ENCODE measurements around the gene ZNF813.
"Not testable (repeated sequence)": the region's sequence is repeated elsewhere in the genome, so short reads cannot be mapped to it uniquely, and the experiment has no call there.

ZNF813 gene

GRCh38 chr19:53485046-53486004 lies 17.8 kb downstream of the ZNF813 start:
- no peak for DNase-seq (ENCODE audit: low spot score)

GRCh38 chr19:53492153-53492552 lies 24.6 kb downstream of the ZNF813 start:
- DNase-seq (ENCODE audit: low spot score), result no peak

GRCh38 chr19:53497311-53498023 lies 29.9 kb downstream of the ZNF813 start:
- DNase-seq (ENCODE audit: low spot score), result not testable (repeated sequence)

DNA sequence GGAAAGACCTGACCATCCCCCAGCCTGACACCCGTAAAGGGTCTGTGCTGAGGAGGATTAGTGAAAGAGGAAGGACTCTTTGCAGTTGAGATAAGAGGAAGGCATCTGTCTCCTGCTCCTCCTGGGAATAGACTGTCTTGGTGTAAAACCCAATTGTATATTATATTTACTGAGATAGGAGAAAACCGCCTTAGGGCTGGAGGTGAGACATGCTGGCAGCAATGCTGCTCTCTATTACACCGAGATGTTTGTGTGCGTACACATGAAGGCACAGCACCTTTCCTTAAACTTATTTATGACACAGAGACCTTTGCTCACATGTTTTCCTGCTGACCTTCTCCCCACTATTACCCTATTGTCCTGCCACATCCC lies 30.5 kb downstream of the ZNF813 start:
- DNase-seq (ENCODE audit: low spot score), result not testable (repeated sequence)

- DNase-seq (ENCODE audit: low spot score), result not testable (repeated sequence)
Observed at GRCh38 chr19:53503151-53503550, 35.6 kb downstream of the ZNF813 start.

DNA sequence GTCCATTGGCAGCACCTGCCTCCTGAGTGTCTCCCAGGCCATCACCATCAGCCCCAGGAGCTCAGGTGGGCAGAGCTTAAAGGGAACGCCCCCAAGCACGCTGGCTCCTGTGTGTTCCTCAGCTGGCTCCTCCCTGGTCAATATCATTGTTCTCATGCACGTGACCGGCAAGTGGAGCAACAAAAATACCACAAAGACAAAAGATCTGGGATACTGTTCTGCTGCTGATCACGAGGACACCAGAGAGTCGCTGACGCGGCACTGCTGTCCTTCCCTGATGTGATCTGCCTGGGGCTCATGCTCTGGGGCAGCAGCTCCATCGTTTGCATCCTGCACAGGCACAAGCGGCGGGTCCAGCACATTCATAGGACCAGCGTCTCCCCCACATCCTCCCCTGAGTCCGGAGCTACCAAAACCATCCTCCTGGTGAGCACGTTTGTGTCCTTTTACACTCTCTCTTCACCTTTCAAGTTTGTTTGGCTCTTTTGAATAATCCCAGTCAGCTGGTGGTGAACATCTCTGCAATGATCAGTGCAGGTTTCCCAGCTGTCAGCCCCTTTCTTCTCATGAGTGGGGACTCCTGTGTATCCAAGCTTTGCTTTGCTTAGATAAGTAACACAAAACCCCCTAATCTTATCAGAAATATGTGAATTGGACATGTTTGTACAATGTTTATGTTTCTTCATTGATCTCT lies 36.3 kb downstream of the ZNF813 start:
- not testable (repeated sequence) for DNase-seq (ENCODE audit: low spot score)

- not testable (repeated sequence) for DNase-seq (ENCODE audit: low spot score)
Observed at GRCh38 chr19:53504365-53504703, 36.8 kb downstream of the ZNF813 start.

GRCh38 chr19:53504885-53505284 lies 37.4 kb downstream of the ZNF813 start:
- DNase-seq (ENCODE audit: low spot score), result no peak

DNA sequence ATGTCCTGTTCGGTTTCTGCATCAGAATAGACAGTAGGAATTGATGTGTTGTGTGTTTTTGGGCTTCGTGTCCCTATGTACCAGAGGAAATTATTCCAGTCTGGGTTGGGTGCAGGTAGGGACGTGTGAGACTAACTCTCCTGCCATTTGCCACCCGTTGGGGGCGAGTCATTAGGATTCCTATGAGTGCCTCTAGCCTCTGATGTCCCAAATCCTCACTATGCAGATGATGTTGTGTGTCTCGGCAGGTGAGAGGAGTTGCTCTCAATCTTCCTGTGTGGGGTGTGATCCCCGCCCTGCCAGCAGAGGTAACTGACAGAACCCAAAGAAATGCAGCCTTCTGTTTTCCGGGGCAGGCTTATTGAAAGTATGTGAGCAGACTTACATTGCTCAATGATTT lies 39.2 kb downstream of the ZNF813 start:
- no peak for DNase-seq (ENCODE audit: low spot score)

- no peak for DNase-seq (ENCODE audit: low spot score)
Observed at GRCh38 chr19:53507523-53508442, 40.2 kb downstream of the ZNF813 start.

DNA sequence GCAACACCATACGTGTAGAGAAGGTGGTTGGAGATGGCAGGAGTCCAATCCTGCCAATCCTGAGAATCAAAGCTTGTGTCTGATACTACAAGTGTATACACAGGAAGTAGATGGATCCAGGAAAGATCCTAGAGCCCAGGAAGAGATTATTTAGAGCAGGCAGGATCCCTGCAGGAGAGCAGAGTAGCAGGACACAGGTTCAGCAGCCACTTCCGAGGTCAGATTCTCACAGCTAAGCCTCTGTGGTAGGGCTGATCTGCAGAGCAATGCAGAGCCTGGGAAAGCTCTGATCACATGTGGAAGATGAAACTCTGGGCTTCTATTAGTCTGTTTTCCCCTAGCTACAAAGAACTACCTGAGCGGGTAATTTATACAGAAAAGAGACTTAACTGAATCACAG lies 41.9 kb downstream of the ZNF813 start:
- no peak for DNase-seq (ENCODE audit: low spot score)

DNA sequence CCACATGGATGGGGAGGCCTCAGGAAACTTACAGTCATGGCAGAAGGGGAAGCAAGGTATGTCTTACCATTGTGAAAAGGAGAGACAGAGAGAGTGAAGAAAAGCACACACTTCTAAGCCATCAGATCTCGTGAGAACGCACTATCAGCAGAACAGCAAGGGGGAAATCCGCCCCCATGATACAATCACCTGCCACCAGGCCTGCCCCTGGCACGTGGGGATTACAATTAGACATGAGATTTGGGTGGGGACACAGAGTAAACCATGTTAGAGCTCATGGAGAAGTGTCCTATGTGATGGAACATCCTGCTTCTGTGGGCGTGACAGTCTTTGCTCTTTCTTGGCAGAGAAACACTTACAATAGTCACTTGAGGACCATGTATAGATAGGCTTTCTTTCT lies 42.3 kb downstream of the ZNF813 start:
- no peak for DNase-seq (ENCODE audit: low spot score)

- DNase-seq (ENCODE audit: low spot score), result no peak
Observed at GRCh38 chr19:53511357-53511756, 43.8 kb downstream of the ZNF813 start.

DNA sequence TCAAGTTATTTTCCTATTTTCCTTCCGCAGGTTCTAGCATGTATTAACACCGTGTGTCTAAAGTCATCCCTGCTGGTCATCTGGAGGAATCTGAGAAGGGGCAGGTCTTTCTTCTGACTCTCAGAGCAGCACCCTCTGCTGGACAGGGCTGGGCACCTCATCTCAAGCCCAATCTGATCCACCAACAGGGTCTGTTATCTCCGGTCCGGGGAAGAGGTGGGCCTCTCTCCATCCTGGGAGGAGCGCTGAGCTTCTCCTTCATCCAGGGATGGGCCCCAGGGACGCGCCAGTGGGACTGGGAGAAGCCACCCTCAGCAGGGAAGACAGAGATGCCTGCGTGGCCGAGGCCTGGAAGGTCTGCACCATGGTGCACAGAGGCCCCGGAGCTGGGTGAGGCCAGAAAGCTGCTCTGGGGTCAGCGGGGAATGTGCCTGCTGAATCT lies 44.4 kb downstream of the ZNF813 start:
- DNase-seq (ENCODE audit: low spot score), result peak; percentile 44

GRCh38 chr19:53515047-53515446 lies 47.5 kb downstream of the ZNF813 start:
- not testable (repeated sequence) for DNase-seq (ENCODE audit: low spot score)

- DNase-seq (ENCODE audit: low spot score), result no peak
Observed at GRCh38 chr19:53517114-53517741, 49.7 kb downstream of the ZNF813 start.

- no peak for DNase-seq (ENCODE audit: low spot score)
Observed at GRCh38 chr19:53518121-53518520, 50.6 kb downstream of the ZNF813 start.

GRCh38 chr19:53518716-53519115 lies 51.2 kb downstream of the ZNF813 start:
- DNase-seq (ENCODE audit: low spot score), result no peak

DNA sequence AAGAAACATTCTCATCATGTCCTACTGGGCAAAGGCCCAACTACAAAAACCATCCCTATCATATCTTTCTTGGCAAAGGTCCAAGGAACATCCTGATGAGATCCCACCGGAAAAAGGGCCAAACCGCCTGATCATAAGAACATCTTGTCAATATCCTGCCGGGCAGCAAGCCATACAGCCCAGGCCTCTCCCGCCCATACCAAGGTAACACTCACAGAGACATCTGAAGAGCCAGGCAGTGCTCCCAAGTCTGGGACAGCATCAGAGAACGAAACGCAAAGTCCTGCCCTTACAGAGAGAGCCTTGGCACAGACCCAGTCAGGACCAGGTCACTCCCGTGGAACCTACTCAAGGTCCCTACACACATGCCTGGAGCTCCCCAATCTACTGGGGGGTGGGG lies 51.9 kb downstream of the ZNF813 start:
- no peak for DNase-seq (ENCODE audit: low spot score)

DNA sequence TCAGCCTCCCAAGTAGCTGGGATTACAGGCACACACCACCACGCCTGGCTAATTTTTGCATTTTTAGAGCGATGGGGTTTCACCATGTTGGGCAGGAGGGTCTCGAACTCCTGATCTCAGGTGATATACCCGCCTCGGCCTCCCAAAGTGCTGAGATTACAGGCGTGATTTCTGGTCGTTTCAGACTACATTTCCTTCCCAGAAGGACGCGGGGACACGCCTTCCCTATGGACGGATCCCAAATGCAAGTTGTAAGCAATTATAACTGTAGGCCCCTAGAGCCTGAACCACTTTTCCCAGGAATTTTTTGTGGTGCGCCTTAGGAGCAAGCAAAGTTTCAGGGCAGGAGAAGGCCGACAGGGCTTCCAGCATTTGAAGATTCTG lies 52.6 kb downstream of the ZNF813 start:
- DNase-seq (ENCODE audit: low spot score), result no peak
